Muscle layer of duodenum (tissue), 2 donors: Measurements from ENCODE around the gene IRX2.

ENCODE experiments used
- H3K27ac ChIP-seq: one replicate; pipeline ENCODE4 v1.7.0; 2013; ENCODE audit warnings: mild to moderate bottlenecking, low read length
- H3K27me3 ChIP-seq: one replicate; pipeline ENCODE4 v1.7.0; 2013; ENCODE audit warnings: low read depth, mild to moderate bottlenecking, control low read depth, low read length
- H3K36me3 ChIP-seq, 2 donors: one replicate each; pipeline ENCODE4 v1.7.0; 2013; ENCODE audit warnings: low read length in 2 of 2, control low read depth in 1 of 2, mild to moderate bottlenecking in 1 of 2; ENCODE audit not compliant: insufficient read depth in 2 of 2, control insufficient read depth in 1 of 2
- H3K4me1 ChIP-seq, 2 donors: one replicate each; pipeline ENCODE4 v1.7.0; 2013; ENCODE audit warnings: low read length in 2 of 2, mild to moderate bottlenecking in 2 of 2, control low read depth in 1 of 2, moderate library complexity in 1 of 2; ENCODE audit not compliant: insufficient read depth in 2 of 2, control insufficient read depth in 1 of 2
- H3K4me3 ChIP-seq, 2 donors: one replicate each; pipeline ENCODE4 v1.7.0; 2013; ENCODE audit warnings: low read length in 2 of 2, low read depth in 1 of 2, mild to moderate bottlenecking in 1 of 2
- H3K9me3 ChIP-seq, 2 donors: one replicate each; pipeline ENCODE4 v1.7.0; 2013; ENCODE audit warnings: low read length in 2 of 2, control low read depth in 1 of 2, mild to moderate bottlenecking in 1 of 2; ENCODE audit not compliant: control insufficient read depth in 1 of 2
- donor health status: healthy.

IRX2 gene

DNA sequence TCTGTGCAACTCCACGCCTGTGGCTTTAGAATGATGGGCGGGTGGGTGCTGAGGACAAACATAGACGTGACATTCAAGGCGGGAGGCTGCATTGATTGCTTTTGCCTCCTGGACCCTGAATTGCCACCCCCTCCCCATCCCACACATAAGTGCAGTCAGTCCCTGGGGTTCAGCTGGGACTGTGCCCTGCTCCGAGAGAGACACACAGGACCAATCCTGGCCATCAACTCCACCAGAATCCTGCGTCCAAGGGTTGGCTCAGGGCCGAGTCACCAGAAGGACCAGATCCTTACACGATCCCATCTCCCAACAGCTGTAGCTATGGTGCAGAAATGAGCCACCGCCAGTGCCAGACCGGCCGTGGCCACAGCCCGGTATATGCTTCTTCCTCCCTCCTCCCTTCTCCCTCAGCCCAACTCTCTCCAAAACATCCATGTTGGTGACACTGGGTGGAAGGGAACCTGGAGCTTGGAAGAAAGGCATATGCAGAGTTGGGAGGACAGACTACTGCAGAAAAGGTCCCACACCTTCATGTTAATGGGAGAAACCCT lies 27.4 kb downstream of the IRX2 start:
- Histone ChIP-seq H3K36me3 (no peaks in the 10 kb centered on the region), H3K9me3 (no peaks in the 10 kb centered on the region), H3K4me3 (no peak overlapping the region), H3K27me3 (no peaks in the 10 kb centered on the region), H3K4me1 (no peaks in the 10 kb centered on the region), H3K27ac (no peak overlapping the region)

GRCh38 chr5:2722901-2723300 lies 28.6 kb downstream of the IRX2 start:
- no peak overlapping the region for H3K4me3 ChIP-seq
- H3K27ac ChIP-seq: no peak overlapping the region
- no peaks in the 10 kb centered on the region for H3K4me1 ChIP-seq
- H3K27me3 ChIP-seq: no peaks in the 10 kb centered on the region
- H3K9me3 ChIP-seq: no peaks in the 10 kb centered on the region
- H3K36me3 ChIP-seq: no peaks in the 10 kb centered on the region

GRCh38 chr5:2721385-2722138 lies 29.9 kb downstream of the IRX2 start:
- Histone ChIP-seq H3K36me3 (no peaks in the 10 kb centered on the region), H3K27me3 (no peaks in the 10 kb centered on the region), H3K27ac (no peak overlapping the region), H3K4me3 (no peak overlapping the region), H3K4me1 (no peaks in the 10 kb centered on the region), H3K9me3 (no peaks in the 10 kb centered on the region)

DNA sequence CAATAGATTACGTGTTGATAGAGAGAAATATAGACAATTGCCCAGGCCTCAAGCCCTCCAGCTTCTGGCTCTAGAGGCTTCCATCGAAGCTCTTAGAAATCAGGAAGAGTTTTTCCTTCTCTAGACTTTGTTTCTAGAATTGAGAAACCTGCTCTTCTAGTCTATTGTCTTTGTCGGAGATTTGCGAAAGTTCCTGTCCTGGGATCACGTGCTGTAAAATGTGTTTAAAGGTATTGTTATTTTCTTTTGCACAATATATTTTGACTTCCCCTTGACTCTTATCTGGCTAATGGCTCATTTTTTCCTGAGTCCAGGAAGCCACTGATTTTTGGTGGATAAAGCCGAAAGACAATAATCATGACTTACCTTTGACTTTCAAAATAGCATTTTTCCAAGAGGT lies 32.1 kb downstream of the IRX2 start:
- no peaks in the 10 kb centered on the region for H3K4me1 ChIP-seq
- H3K9me3 ChIP-seq: no peaks in the 10 kb centered on the region
- no peak overlapping the region for H3K27ac ChIP-seq
- H3K27me3 ChIP-seq: no peaks in the 10 kb centered on the region
- H3K4me3 ChIP-seq: no peak overlapping the region
- no peaks in the 10 kb centered on the region for H3K36me3 ChIP-seq

GRCh38 chr5:2718115-2718514 lies 33.4 kb downstream of the IRX2 start:
- H3K9me3 ChIP-seq: no peaks in the 10 kb centered on the region
- no peaks in the 10 kb centered on the region for H3K36me3 ChIP-seq
- H3K27ac ChIP-seq: no peak overlapping the region
- H3K4me1 ChIP-seq: no peaks in the 10 kb centered on the region
- no peak overlapping the region for H3K4me3 ChIP-seq
- H3K27me3 ChIP-seq: no peaks in the 10 kb centered on the region

GRCh38 chr5:2715856-2716255 lies 35.6 kb downstream of the IRX2 start:
- Histone ChIP-seq H3K27me3 (no peaks in the 10 kb centered on the region), H3K4me3 (no peak overlapping the region), H3K9me3 (no peaks in the 10 kb centered on the region), H3K27ac (no peak overlapping the region), H3K4me1 (no peaks in the 10 kb centered on the region), H3K36me3 (no peaks in the 10 kb centered on the region)

- H3K4me3 ChIP-seq: no peak overlapping the region
- H3K27me3 ChIP-seq: no peaks in the 10 kb centered on the region
- no peaks in the 10 kb centered on the region for H3K4me1 ChIP-seq
- no peaks in the 10 kb centered on the region for H3K36me3 ChIP-seq
- H3K9me3 ChIP-seq: no peaks in the 10 kb centered on the region
- no peak overlapping the region for H3K27ac ChIP-seq
Observed at GRCh38 chr5:2714805-2715204, 36.7 kb downstream of the IRX2 start.

DNA sequence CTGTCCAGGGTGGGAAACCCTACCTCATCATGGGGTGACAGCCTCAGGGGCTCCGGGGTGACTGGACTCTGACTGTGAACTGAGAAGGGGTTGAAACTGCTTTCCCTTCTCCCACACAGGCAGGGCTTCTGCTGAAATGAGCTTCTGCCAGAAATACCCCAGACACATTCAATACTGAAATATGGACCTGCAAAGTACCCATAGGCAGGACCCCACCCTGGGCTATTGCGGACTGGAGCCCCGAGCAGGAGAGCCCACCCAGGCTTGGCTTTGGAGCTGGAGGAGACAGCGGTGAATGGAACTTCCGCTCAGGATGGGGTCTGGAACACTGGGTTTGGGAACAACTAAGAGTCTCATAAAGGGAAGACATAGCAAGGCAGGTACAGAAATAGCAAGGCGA lies 37.5 kb downstream of the IRX2 start:
- Histone ChIP-seq H3K27ac (no peak overlapping the region), H3K4me3 (no peak overlapping the region), H3K9me3 (no peaks in the 10 kb centered on the region), H3K36me3 (no peaks in the 10 kb centered on the region), H3K4me1 (no peaks in the 10 kb centered on the region), H3K27me3 (no peaks in the 10 kb centered on the region)

DNA sequence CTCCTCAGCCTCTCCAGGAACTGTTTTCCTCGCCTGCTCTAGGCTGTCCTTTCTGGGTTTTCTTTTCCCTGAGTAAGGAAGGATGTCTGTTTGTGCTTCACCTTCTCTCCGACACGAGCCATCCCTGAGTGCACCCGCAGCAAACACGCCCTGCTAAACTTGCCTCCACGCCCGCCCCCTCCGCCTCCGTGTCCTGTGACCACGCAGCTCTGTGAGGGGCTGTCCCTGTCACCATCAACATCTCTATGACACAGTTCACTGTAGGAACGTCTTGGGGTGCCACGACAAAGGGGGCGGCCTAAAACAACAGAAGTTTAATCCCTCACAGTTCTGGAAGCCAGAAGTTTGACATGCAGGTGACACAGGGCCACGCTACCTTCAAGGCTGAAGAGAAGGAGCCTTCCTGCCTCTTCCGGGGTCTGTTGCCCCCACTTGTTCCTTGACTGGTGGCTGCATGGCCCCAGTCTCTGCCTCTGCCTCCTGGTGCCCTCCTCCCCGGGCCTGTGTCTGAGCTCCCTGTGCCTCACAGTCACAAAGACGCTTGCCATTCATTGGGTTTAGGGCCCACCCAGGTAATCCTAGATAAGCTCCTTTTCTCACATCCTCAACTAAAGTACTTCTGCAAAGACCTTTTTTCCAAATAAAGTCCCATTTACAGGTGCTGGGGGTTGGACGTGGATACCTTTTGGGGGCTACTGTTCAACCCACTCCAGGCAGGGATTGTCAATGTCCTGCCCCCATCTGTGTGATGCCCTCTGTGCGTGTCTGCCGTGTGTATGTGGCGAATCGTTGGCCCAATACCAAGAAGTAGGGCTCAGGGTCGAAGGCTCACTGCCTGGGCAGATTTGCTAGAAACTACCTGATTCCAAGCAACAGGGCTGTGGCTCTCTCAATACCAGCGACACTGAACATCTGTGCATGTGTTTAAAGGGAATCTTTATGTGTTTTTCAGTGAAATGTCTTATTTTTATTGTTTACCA lies 39.7 kb downstream of the IRX2 start:
- H3K36me3 ChIP-seq: no peaks in the 10 kb centered on the region
- H3K4me1 ChIP-seq: no peaks in the 10 kb centered on the region
- H3K4me3 ChIP-seq: no peak overlapping the region
- no peaks in the 10 kb centered on the region for H3K9me3 ChIP-seq
- no peak overlapping the region for H3K27ac ChIP-seq
- H3K27me3 ChIP-seq: no peaks in the 10 kb centered on the region

GRCh38 chr5:2710910-2711309 lies 40.6 kb downstream of the IRX2 start:
- Histone ChIP-seq H3K9me3 (peaks cover 0 to 3% of the 10 kb centered on the region in 2 donors), H3K27me3 (no peaks in the 10 kb centered on the region), H3K4me1 (no peaks in the 10 kb centered on the region), H3K27ac (no peak overlapping the region), H3K4me3 (no peak overlapping the region), H3K36me3 (no peaks in the 10 kb centered on the region)

- Histone ChIP-seq H3K27ac (no peak overlapping the region), H3K4me1 (no peaks in the 10 kb centered on the region), H3K4me3 (no peak overlapping the region), H3K9me3 (peaks cover 0 to 3% of the 10 kb centered on the region in 2 donors), H3K27me3 (no peaks in the 10 kb centered on the region), H3K36me3 (no peaks in the 10 kb centered on the region)
Observed at GRCh38 chr5:2709976-2710689, 41.3 kb downstream of the IRX2 start.
